Stimulated activated CD4-positive, alpha-beta T cell treated with anti-CD3 and anti-CD28 coated beads, Interleukin-2, amount 100 ng/mL, for 48 hours (primary cell): Measurements from ENCODE around the gene ADGRB3.
"Not testable (repeated sequence)": the region's sequence is repeated elsewhere in the genome, so short reads cannot be mapped to it uniquely, and the experiment has no call there.

Experiments used
- DNase-seq, 2 donors: peaks; one replicate each; pipeline ENCODE4 v3.0.0-alpha.2; 2020

Gene ADGRB3

GRCh38 chr6:68743099-68743498 is 108.0 kb downstream of the ADGRB3 start:
- no peak for DNase-seq

- not testable (repeated sequence) for DNase-seq
These were observed 109.3 kb downstream of the ADGRB3 start for GRCh38 chr6:68744376-68744775.

GRCh38 chr6:68746376-68746775 is 111.3 kb downstream of the ADGRB3 start:
- no peak for DNase-seq

- DNase-seq, result no peak
These were observed 112.2 kb downstream of the ADGRB3 start for GRCh38 chr6:68747110-68747790.

GRCh38 chr6:68747832-68748231 is 112.8 kb downstream of the ADGRB3 start:
- DNase-seq, result not testable (repeated sequence)

GRCh38 chr6:68754681-68755213 is 119.7 kb downstream of the ADGRB3 start:
- no peak for DNase-seq

- no peak for DNase-seq
These were observed 121.6 kb downstream of the ADGRB3 start for GRCh38 chr6:68756454-68757375.

- DNase-seq, result no peak
These were observed 122.7 kb downstream of the ADGRB3 start for GRCh38 chr6:68757821-68758220.

- no peak for DNase-seq
These were observed 123.5 kb downstream of the ADGRB3 start for GRCh38 chr6:68758559-68758958.

- DNase-seq, result no peak
These were observed 125.4 kb downstream of the ADGRB3 start for GRCh38 chr6:68760485-68760884.

- no peak for DNase-seq
These were observed 126.0 kb downstream of the ADGRB3 start for GRCh38 chr6:68760941-68761676.

GRCh38 chr6:68761985-68762384 is 126.9 kb downstream of the ADGRB3 start:
- no peak for DNase-seq

GRCh38 chr6:68771426-68771825 is 136.3 kb downstream of the ADGRB3 start:
- no peak for DNase-seq

GRCh38 chr6:68774843-68775242 is 139.8 kb downstream of the ADGRB3 start:
- no peak for DNase-seq

- DNase-seq, result no peak
These were observed 141.3 kb downstream of the ADGRB3 start for GRCh38 chr6:68776354-68776753.

- DNase-seq, result no peak
These were observed 142.9 kb downstream of the ADGRB3 start for GRCh38 chr6:68777956-68778355.

GRCh38 chr6:68778356-68779020 is 143.4 kb downstream of the ADGRB3 start:
- no peak for DNase-seq

GRCh38 chr6:68779366-68779765 is 144.3 kb downstream of the ADGRB3 start:
- no peak for DNase-seq

GRCh38 chr6:68790128-68790527 is 155.0 kb downstream of the ADGRB3 start:
- not testable (repeated sequence) for DNase-seq

- DNase-seq, result not testable (repeated sequence)
These were observed 179.9 kb downstream of the ADGRB3 start for GRCh38 chr6:68814976-68815375.

- DNase-seq, result no peak
These were observed 191.4 kb downstream of the ADGRB3 start for GRCh38 chr6:68826501-68826900.

- DNase-seq, result no peak
These were observed 199.5 kb downstream of the ADGRB3 start for GRCh38 chr6:68834551-68834950.

- no peak for DNase-seq
These were observed 203.5 kb downstream of the ADGRB3 start for GRCh38 chr6:68838571-68838970.
